PC-9 (cell line): ENCODE results near the gene ZC3H8. TPM values are rescaled to one million over a fixed set of nuclear protein-coding genes. Genes with fewer than 3 reads are reported as not detected.
A peak's percentile ranks its signal among the peaks of the same experiment; 100 is the strongest.

Source experiments
- BruUV-seq: library from RNA; stranded (reverse); fragments of 400-500 nt; replicated peaks from 2 replicates; lab custom pipeline; 2021; lab: Mats Ljungman, UMichigan
- CTCF ChIA-PET: fragments of 300-600 bp; sonication (Branson Sonifier 250); formaldehyde crosslinking; loops from one replicate; lab custom pipeline; 2022; ENCODE audit warnings: antibody characterized with exemption; lab: Charles Lee
- POLR2A ChIA-PET: fragments of 300-600 bp; sonication (Branson Sonifier 250); formaldehyde crosslinking; loops from one replicate; lab custom pipeline; 2022; ENCODE audit warnings: antibody characterized with exemption; ENCODE audit not compliant: unreplicated experiment; lab: Charles Lee
- DNase-seq, 2 experiments: peaks; one replicate each; pipeline versions ENCODE4 v3.0.0 to v3.0.0-alpha.2; 2015 to 2022; ENCODE audit warnings: mixed read lengths in 1 of 2
- H2AFZ ChIP-seq: fragments of 200-600 bp; sonication (generic); 2 replicates; pipeline ENCODE4 v1.8.1; 2017; ENCODE audit warnings: antibody characterized with exemption
- H3F3A ChIP-seq: fragments of 200-600 bp; sonication (generic); 2 replicates; pipeline ENCODE4 v1.8.1; 2017; ENCODE audit warnings: antibody characterized with exemption, mild to moderate bottlenecking, low read depth; ENCODE audit not compliant: insufficient read depth
- H3K27ac ChIP-seq: fragments of 200-600 bp; sonication (generic); 2 replicates; pipeline ENCODE4 v1.6.1; 2016; ENCODE audit warnings: mixed run types
- H3K27me3 ChIP-seq: fragments of 200-600 bp; sonication (generic); 2 replicates; pipeline ENCODE4 v1.6.1; 2016; ENCODE audit warnings: low read depth, mixed run types; ENCODE audit not compliant: insufficient read depth
- H3K36me3 ChIP-seq: fragments of 200-600 bp; sonication (generic); 2 replicates; pipeline ENCODE4 v1.6.1; 2016; ENCODE audit warnings: low read depth, mixed run types
- H3K4me1 ChIP-seq: fragments of 200-600 bp; sonication (generic); replicated peaks from 2 replicates; pipeline ENCODE4 v1.6.1; 2016; ENCODE audit warnings: mixed run types; ENCODE audit not compliant: insufficient read depth
- H3K4me2 ChIP-seq: fragments of 200-600 bp; sonication (generic); 2 replicates; pipeline ENCODE4 v1.6.1; 2017; ENCODE audit warnings: mixed run types
- H3K4me3 ChIP-seq: fragments of 200-600 bp; sonication (generic); 2 replicates; pipeline ENCODE4 v1.6.1; 2016; ENCODE audit warnings: mixed run types
- H3K79me2 ChIP-seq: fragments of 200-600 bp; sonication (generic); 2 replicates; pipeline ENCODE4 v1.6.1; 2017; ENCODE audit warnings: low read depth, mixed run types
- H3K9me2 ChIP-seq: fragments of 200-600 bp; sonication (generic); 2 replicates; pipeline ENCODE4 v1.8.1; 2017; ENCODE audit warnings: mild to moderate bottlenecking; ENCODE audit not compliant: insufficient read depth
- H3K9me3 ChIP-seq: fragments of 200-600 bp; sonication (generic); 2 replicates; pipeline ENCODE4 v1.8.1; 2016; ENCODE audit warnings: low read depth; ENCODE audit not compliant: insufficient read depth
- H4K20me1 ChIP-seq: fragments of 200-600 bp; sonication (generic); 2 replicates; pipeline ENCODE4 v1.8.1; 2017; ENCODE audit not compliant: insufficient read depth
- CTCF ChIP-seq: fragments of 200-600 bp; sonication (generic); conservative IDR thresholded peaks from 2 replicates; pipeline ENCODE4 v1.6.1; 2017; ENCODE audit warnings: mixed run types, antibody characterized with exemption, mild to moderate bottlenecking, moderate library complexity
- EZH2 ChIP-seq: fragments of 200-600 bp; sonication (generic); IDR thresholded peaks from 2 replicates; pipeline ENCODE4 v1.8.0; 2017; ENCODE audit warnings: antibody characterized with exemption, low read depth
- intact Hi-C: fragments of 100-400 bp; cut with micrococcal nuclease; formaldehyde crosslinking; loops from one replicate; pipeline ENCODE4 v1.10.0; 2022; ENCODE audit not compliant: unreplicated experiment
- total RNA-seq: library from RNA; stranded (reverse); gene quantifications from 2 replicates; pipeline ENCODE4 v1.2.3, GENCODE V29; 2021

ZC3H8 gene
- total RNA-seq, 1 experiment from 2014 or later: 8.6 TPM

- Histone ChIP-seq H3K27me3 (no peaks in the 10 kb centered on the region), H3K36me3 (no peaks in the 10 kb centered on the region), H3K4me2 (no peak overlapping the region), H3F3A (no peaks in the 10 kb centered on the region), H3K4me3 (no peak overlapping the region), H3K27ac (no peak overlapping the region), H3K79me2 (no peaks in the 10 kb centered on the region), H4K20me1 (no peaks in the 10 kb centered on the region), H3K9me3 (no peaks in the 10 kb centered on the region), H3K4me1 (no peaks in the 10 kb centered on the region), H2AFZ (no peak overlapping the region), H3K9me2 (no peaks in the 10 kb centered on the region)
- no peak for DNase-seq
- CTCF ChIA-PET: interaction anchor here (0.6 to 0.7 kb wide), 2 partner anchors 8 to 43 kb away, joined by 3 to 6 read pairs; no protein-coding TSS in a partner anchor
- intact Hi-C loops: no loop called here
- POLR2A ChIA-PET: no interaction called here
- TF ChIP-seq CTCF (no peak), EZH2 (no peak)
- no TSS peak for BruUV-seq
Observed at GRCh38 chr2:112268547-112268946, 13.7 kb upstream of the ZC3H8 start.

GRCh38 chr2:112262876-112263275 lies 8.0 kb upstream of the ZC3H8 start:
- no peaks in the 10 kb centered on the region for H3K36me3 ChIP-seq
- H3K4me2 ChIP-seq: no peak overlapping the region
- H3K27me3 ChIP-seq: no peaks in the 10 kb centered on the region
- H4K20me1 ChIP-seq: no peaks in the 10 kb centered on the region
- no peak overlapping the region for H3K4me3 ChIP-seq
- no peaks in the 10 kb centered on the region for H3K9me3 ChIP-seq
- CTCF ChIA-PET: no interaction called here
- H3K9me2 ChIP-seq: no peaks in the 10 kb centered on the region
- H3K4me1 ChIP-seq: no peaks in the 10 kb centered on the region
- DNase-seq: no peak
- no TSS peak for BruUV-seq
- no peaks in the 10 kb centered on the region for H3F3A ChIP-seq
- no peaks in the 10 kb centered on the region for H3K79me2 ChIP-seq
- POLR2A ChIA-PET: no interaction called here
- 0 out of 2 replicates have a peak overlapping the region, but pooled peaks have one; percentile 54 for H2AFZ ChIP-seq
- intact Hi-C loops: no loop called here
- H3K27ac ChIP-seq: no peak overlapping the region
- TF ChIP-seq CTCF (no peak), EZH2 (no peak)

GRCh38 chr2:112260295-112260625 lies 5.4 kb upstream of the ZC3H8 start:
- no peaks in the 10 kb centered on the region for H3K36me3 ChIP-seq
- no TSS peak for BruUV-seq
- no peak for TF ChIP-seq EZH2
- no peak for TF ChIP-seq CTCF
- H3K4me3 ChIP-seq: no peak overlapping the region
- no peaks in the 10 kb centered on the region for H4K20me1 ChIP-seq
- intact Hi-C loops: no loop called here
- no peaks in the 10 kb centered on the region for H3K27me3 ChIP-seq
- no peaks in the 10 kb centered on the region for H3K79me2 ChIP-seq
- H3K9me2 ChIP-seq: no peaks in the 10 kb centered on the region
- CTCF ChIA-PET: interaction anchor here (1.6 kb wide), 1 partner anchor 174 kb away, joined by 15 read pairs; the partner anchor contains the start of gene RGPD8
- H3K27ac ChIP-seq: no peak overlapping the region
- H3K4me2 ChIP-seq: no peak overlapping the region
- no peaks in the 10 kb centered on the region for H3K9me3 ChIP-seq
- no peak for DNase-seq
- H3K4me1 ChIP-seq: no peaks in the 10 kb centered on the region
- 0 out of 2 replicates have a peak overlapping the region, but pooled peaks have one; percentile 52 for H2AFZ ChIP-seq
- POLR2A ChIA-PET: no interaction called here
- no peaks in the 10 kb centered on the region for H3F3A ChIP-seq
